SK-N-SH treated with all-trans-retinoic acid at 6 μM for 48 hours (cell line): ENCODE results near the gene C1orf232.

Experiments
- ARNTL ChIP-seq: fragments of 450-650 bp; formaldehyde crosslinking; IDR thresholded peaks from 2 replicates; pipeline ENCODE4 v1.5.0; 2020; ENCODE audit warnings: low read depth, mild to moderate bottlenecking, moderate library complexity, borderline replicate concordance
- BACH2 ChIP-seq: fragments of 250-450 bp; sonication (Bioruptor Pico); IDR thresholded peaks from 2 replicates; pipeline ENCODE4 v1.9.0; 2021; ENCODE audit warnings: mild to moderate bottlenecking, borderline replicate concordance
- CSDC2 ChIP-seq: fragments of 250-450 bp; sonication (Bioruptor Pico); IDR thresholded peaks from 2 replicates; pipeline ENCODE4 v1.5.0; 2020; ENCODE audit warnings: mild to moderate bottlenecking, moderate library complexity
- ESRRG ChIP-seq: fragments of 250-450 bp; sonication (Bioruptor Pico); IDR thresholded peaks from 2 replicates; pipeline ENCODE4 v1.6.1; 2021; ENCODE audit warnings: mild to moderate bottlenecking
- ISL1 ChIP-seq: fragments of 250-450 bp; sonication (Bioruptor Pico); IDR thresholded peaks from 2 replicates; pipeline ENCODE4 v2.1.2; 2022; ENCODE audit warnings: mild to moderate bottlenecking, moderate library complexity
- PATZ1 ChIP-seq: fragments of 250-450 bp; sonication (Bioruptor Pico); IDR thresholded peaks from 2 replicates; pipeline ENCODE4 v1.8.0; 2020; ENCODE audit warnings: mild to moderate bottlenecking, moderate library complexity, borderline replicate concordance
- RARB ChIP-seq: fragments of 250-450 bp; sonication (Bioruptor Pico); IDR thresholded peaks from 2 replicates; pipeline ENCODE4 v1.8.0; 2021; ENCODE audit warnings: mild to moderate bottlenecking, moderate library complexity
- SNAI2 ChIP-seq: fragments of 250-450 bp; sonication (Bioruptor Pico); IDR thresholded peaks from 2 replicates; pipeline ENCODE4 v1.5.0; 2020; ENCODE audit warnings: mild to moderate bottlenecking, moderate library complexity
- TCF4 ChIP-seq: fragments of 250-450 bp; sonication (Bioruptor Pico); IDR thresholded peaks from 2 replicates; pipeline ENCODE4 v1.8.0; 2021; ENCODE audit warnings: mild to moderate bottlenecking, moderate library complexity, borderline replicate concordance
- TOX ChIP-seq: fragments of 250-450 bp; sonication (Bioruptor Pico); IDR thresholded peaks from 2 replicates; pipeline ENCODE4 v1.8.0; 2021; ENCODE audit warnings: mild to moderate bottlenecking, moderate library complexity, borderline replicate concordance
- ZC3H10 ChIP-seq: fragments of 250-450 bp; sonication (Bioruptor Pico); IDR thresholded peaks from 2 replicates; pipeline ENCODE4 v1.5.1; 2021; ENCODE audit warnings: mild to moderate bottlenecking, moderate library complexity
- ZFP3 ChIP-seq: fragments of 250-450 bp; sonication (Bioruptor Pico); IDR thresholded peaks from 2 replicates; pipeline ENCODE4 v1.5.0; 2020; ENCODE audit warnings: mild to moderate bottlenecking, moderate library complexity

GRCh38 chr1:26138974-26139558 is 29.7 kb downstream of the C1orf232 start:
- TF ChIP-seq ESRRG (CRISPR knock-in tag) (no peak), TCF4 (CRISPR knock-in tag) (no peak), BACH2 (CRISPR knock-in tag) (no peak), PATZ1 (no peak), SNAI2 (CRISPR knock-in tag) (no peak), RARB (CRISPR knock-in tag) (no peak), ZFP3 (no peak), ZC3H10 (CRISPR knock-in tag) (no peak), TOX (CRISPR knock-in tag) (no peak), ARNTL (CRISPR knock-in tag) (no peak), CSDC2 (CRISPR knock-in tag) (no peak), ISL1 (CRISPR knock-in tag) (no peak)
